ENCODE measurements around the gene GPC6.

GPC6 gene

DNA sequence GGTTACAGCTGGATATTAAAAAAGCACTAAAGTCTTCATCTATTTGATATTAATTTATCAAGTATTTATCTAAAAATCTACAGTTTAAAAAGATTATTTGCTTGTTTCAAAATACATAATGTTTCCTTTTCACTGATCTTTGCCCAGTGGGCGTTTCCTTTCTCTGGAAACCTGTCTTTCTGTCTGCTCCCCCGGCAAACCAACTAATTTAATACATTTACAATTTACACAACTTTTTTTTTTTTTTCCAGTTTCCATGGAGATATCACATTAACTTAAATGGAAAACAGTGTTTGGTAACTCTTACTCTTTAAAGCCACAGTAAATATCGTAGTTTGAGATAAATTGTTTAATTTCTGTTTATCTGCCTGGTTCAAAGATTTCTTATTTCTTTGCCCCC lies 5.3 kb downstream of the GPC6 start:
- DNase-seq: no peak

DNA sequence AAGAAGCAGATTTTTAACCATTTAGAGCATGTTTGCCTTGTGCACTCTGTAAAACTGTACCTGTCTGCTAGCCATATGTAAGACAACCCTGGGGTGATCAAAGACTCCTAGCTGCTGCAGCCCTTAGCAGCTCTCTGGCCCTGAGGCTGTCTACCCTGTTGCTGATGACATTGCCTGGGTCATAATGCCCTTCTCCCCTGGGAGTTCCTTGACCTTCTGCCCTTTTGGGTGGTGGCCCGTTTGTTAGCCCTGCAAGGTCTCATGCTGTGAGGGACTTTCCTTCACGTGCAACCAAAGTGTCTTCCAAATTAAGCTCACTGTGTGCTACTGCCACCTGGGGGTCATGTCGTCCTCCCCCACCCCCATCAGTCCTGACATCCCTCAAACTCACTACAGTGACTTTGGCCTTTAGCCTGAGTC lies 7.4 kb downstream of the GPC6 start:
- DNase-seq: no peak

DNA sequence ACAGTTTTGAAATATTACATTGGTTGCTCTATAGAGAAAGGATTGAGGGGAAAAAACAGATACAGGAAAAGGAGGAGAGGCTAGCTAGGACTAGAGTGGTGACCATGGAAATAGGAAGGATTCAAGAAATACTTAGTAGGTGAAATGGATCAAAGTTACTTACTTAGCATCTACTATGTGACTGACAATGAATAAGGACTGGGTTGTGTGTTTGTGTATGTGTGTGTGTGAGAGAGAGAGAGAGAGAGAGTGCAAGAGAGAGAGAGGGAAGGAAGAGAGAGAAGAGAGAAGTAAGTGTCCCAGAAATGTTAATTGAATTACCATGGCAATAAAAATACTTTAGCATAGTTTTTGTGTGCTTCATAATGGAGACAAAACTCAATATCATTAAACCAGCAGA lies 7.9 kb downstream of the GPC6 start:
- no peak for DNase-seq

DNA sequence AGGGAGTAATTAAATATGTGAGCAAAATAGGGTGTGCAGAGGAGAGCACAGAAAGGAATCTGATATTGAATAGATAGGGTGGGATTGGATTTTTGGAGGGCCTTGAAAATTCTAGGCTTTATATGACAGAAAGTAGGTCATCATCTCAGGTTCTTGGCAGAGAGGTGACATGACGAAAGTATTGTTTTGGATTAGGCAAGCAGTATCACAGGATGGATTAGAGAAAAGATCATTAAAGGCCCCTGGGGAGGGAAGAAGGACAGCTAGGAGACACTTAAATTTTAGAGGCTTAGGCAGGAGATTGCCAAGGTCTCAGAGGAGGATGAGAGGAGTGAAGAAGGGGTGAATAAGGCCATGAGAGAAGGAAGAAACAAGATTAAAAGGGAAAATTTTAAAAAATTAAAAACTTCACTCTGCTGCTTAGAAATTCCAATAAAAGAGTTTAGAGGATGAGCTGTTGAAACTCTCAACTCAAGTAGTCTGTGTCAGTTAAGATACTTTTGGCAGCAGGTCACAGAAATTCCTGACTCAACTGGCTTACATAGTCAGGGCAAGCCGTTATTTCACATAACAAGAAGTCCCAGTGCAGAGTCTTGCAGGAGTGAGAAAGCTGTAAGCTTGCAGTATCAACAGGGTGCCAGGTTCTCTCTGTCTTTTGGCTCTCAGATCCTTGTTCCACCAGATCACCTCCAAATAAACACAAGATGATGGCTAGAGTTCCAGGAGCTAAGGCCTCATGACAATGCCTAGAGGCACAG lies 8.8 kb downstream of the GPC6 start:
- DNase-seq: no peak

DNA sequence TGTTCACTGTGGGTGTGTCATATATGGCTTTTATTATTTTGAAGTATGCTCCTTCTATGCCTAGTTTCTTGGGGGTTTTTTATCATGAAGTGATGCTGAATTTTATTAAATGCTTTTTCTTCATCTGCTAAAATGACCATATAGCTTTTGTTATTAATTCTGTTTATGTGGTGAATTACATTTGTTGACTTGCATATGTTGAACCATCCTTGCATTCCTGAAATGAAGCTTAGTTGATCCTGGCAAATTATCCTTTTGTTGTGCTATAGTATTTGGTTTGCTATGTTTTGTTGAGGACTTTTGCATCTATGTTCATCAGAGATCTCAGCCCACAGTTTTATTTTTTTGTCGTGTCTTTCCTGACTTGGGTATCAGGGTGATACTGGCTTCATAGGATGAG lies 12.1 kb downstream of the GPC6 start:
- DNase-seq: no peak

DNA sequence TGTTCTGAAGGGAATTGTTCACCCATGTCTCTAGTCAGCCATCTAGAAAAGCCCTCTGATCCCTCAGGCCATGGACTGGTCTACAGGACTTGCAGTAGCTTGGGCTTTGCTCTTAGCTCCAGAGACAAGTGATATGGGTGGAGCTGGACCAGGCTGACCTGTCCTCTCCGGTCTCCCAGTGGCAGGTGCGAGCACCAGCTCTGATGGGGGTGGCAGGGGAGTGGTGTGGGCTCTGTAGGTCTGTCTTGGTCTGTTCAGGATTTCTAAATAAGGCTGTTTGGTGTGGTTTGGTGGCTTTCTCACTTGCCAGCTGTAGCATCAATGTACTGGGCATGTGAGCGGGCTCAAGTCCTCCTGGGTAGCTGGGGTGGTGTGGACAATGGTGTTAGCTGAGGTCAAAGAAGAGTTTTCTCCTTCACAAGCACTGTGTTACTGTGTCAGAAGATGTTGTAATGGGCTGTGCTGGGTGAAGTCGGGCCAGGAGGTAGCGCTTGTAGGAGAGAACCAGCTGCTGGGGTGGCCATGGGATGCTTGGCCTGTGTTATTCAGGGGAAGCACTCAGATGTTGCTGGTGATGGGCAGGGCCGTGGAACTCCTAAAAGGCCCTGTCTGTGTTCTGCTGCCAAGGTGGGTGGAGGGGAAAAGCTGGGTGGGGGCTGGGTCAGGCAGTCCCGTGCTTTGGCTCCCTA lies 16.9 kb downstream of the GPC6 start:
- DNase-seq: no peak

DNA sequence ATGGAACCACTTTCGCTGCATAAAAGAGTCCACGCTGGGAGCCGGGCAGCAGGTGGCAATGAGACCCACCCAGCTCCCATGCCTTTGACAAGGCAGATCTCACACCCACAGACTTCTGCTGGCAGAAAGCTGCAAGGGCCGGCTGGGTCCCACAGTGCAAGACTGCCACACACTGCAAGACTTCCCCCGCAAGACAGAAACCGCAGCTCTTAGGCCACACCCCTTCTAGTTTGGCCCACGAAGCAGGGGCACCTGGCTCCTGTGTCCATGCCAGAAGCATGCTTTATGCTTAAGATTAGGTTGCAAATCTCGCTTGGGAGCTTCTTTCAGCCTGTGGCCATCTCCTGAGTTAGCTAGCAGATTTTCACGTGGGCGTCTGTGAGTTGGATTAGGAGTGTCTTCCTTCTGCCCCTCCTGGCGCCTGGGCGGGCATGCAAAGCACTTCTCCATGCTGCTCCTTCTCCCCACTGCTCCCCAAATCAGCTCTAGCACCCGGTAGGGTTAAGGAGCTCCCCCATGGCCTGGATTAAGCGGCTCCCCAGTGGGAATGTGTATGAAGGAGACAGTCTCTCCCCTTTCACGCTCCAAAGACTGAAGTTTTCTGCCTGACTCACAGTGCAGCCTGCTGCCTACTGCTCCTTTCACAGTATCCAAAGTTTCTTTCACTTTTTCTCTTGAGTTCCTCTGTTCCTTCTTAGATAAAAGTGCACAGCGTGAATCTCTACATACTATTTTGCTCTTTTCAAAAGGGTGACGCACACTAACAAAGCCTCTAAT lies 17.7 kb downstream of the GPC6 start:
- DNase-seq: no peak

DNA sequence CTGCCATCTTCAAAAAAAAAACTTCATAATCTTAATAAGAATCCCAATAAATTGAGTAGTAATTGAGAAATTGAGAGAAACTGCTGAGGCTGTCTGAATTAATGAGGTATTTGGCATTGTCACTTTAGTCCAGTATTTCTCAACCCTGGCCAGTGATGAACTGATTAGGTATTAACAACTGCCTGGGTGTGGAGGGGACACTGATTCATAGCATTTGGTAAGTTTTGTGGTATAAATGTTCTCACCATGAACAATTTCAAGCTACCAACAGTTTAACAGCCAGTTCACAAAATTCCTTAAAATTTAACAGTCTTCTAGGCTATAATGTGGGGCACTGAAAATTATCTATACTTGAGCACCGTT lies 18.3 kb downstream of the GPC6 start:
- DNase-seq: no peak

DNA sequence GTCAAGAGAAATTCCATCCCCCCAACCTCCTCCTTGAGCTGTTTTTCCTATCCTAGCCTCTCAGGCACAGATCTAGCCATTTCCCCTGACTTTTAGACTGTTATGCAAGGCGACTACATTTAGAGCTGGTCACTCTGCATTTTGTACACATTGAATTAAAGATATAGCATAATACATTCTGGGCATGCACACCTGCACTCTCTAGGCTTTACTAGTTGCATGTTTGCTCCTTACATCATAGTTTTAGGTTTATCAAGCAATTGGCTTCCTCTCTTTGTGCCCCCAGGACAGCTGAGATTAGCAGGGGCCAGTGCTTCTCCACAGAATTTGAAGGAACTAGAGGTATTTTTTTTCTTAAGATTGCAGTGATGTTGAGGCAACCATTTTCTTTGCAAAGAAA lies 19.5 kb downstream of the GPC6 start:
- DNase-seq: no peak

DNA sequence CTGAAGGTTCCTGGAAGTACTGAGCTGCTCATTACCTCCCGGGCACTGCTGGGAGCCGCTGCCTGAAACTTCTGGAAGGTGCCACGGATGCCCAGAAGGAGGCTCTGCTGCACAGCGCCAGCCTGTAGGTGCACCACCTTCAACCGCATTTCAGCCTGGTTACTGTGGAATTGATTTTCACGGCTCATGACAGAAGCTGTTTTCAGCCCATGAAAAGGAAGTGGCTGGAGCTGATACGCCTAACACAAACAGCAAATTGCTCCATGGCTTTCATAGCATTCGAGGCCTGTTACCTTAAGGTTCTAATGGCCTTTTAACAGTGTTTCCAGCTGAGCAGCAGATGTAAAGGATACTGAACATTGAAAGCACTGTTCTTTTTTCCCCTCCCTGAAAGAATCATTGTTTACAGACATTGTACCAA lies 22.0 kb downstream of the GPC6 start:
- peak; percentile 25 for DNase-seq

DNA sequence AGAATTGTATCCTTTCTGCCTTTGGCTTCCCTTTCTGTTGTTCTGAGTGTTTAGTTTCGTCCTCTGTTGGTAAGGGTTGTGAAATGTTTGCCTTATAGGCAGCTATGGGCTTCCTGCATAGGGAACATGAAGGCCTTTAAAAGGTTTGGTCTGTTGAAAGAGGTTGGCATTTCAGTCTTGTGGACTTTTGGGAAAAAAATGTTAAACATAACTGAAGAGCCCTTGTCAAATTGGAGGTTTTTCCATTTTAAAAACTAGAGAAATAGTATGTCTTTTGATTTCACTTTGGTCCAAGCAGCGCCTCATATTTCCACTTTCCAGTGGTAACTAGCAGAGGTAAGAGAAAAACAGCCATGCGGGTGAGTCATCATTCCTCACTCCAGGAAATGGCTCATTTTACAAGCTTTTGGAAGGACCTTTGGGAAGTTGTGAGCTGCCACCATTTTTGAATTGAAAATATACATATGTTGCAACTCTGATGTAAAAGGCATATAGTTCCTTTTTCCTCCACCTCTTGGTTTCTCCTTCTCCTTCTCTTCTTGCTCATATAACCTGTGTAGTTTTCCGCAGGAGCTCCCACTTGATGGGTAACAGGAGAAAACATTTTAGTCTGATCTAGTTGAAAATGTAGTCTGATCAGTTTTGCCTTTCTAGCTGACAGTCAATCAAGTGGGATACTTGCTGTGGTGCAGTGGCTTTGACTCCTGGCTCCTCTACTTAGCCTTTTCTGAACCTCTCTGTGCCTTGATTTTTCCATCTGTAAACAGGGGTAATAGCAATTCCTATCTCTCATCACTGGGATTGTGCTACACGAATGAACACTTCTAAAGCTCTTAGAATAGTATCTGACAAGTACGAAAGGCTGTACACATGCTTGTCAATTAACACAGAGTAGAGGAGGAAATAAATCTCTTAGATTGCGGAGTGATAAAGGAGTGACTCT lies 23.0 kb downstream of the GPC6 start:
- no peak for DNase-seq

DNA sequence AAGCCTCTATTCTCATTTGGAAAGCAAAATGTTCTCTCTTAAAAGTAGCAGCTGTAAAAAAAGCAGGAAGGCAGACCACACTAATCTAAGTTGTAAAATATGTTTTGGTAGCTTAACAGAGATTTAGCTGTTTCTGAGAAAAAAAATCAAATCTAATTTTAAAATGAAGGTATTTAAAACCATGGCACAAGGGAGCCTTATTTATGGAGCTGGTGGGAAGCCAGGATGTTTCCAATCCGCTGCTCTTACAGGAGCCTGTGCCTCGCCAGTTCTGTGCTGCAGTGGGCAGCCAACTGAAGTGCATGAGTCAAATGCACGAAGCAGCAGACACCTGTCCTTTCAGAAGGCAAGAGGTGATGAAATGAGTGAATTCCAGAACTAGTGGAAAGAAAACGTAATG lies 28.2 kb downstream of the GPC6 start:
- no peak for DNase-seq

DNA sequence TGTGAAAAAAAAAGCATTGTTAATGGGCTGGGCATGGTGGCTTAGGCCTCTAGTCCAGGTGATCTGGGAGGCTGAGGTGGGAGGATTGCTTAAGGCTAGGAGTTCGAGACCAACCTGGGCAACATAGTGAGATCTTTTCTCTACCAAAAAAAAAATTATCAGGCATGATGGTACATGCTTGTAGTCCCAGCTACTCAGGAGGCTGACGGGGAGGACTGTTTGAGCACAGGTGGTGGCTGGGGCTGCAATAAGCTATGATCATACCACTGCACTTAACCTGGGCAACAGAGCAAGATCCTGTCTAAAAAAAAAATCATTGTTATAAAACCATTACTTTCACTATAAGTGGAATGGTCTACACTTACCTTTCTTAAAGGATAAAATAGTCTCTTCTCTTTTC lies 30.4 kb downstream of the GPC6 start:
- DNase-seq: no peak

DNA sequence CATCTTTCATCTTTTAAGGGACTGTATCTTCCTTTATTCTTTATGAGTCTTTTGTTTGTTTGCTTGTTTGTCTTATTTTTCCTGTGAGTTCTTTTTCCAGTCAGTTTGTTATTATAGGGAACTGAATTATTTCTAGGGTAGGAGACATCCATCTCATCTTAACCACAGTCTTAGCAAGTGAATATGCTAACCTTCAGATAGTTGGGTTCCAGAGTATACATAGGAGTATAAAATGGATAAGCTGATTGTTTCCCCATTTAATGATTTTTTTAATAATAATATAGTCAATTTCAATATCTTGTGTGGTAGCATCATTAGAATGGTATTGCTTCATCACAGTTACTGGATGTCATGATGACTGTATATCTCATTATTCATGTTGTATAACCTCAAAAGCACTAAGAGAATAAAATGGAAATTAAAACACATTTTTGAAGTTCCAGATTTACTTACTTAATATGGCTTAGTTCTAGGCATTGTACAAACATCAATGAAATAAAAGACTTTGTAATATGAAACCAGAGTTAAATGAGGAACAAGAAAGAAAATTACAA lies 33.0 kb downstream of the GPC6 start:
- DNase-seq: no peak

DNA sequence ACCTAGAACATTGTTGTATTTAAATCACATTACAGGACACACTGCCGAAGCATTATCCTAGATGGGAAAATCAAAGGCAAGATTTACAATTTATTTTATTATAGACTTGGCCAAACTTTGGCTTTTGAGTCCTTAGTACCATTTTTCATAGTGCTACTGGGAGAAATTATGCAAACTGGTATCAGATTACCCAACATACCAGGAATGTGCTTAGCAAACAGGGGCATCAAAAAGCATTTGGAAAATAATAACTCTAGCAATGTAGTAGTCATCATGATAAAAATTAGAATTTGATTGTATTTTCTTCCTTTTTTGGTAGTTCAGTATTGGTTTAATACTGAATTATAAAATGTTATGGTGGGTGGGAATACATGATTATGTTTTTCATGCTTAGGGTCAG lies 34.0 kb downstream of the GPC6 start:
- no peak for DNase-seq

DNA sequence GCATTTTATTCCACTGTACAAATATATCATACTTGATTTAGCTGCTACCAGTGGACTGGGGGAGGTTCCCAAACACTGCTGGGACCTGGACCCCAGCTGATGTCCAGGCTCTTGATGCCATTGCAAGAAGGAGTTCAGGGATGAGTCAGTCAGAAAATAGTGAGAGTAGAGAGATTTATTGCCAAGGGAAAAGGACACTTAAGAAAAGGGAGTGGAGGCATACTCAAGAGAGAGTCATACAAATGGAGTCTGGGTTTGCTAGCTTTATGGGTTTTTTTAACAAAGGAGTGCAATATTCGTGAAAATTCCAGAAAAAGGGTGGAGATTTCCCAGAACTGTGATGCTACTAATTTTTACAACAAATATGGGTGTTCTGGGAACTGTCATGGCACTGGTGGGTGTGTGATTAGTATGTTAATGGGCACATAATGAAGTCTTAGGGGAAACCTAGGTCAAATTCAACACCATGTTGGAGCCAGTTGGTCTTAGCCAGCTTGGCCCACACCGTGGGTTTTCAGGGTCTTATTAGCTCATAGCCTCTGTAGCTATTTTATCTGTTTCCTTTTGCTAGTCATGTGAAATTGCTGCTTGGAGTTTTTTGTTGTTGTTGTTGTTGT lies 36.2 kb downstream of the GPC6 start:
- DNase-seq: no peak

DNA sequence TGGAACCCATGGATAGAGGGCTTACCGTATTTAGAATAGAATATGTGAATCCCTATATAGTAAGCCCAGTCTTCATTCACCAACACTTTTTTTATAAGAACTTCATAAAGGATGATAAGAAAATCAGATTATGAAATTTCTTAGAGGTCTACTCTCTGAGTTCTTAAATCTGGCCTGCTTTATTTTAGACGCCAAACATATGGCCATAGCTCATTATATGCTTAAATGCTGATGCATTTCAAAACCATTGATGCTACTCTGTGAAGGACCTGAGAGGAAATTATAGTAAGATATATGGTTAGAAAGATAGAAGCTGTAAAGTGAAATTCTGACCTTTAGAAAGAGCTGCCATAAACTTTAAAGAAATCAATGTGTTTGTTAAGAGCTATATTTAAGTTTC lies 38.3 kb downstream of the GPC6 start:
- no peak for DNase-seq

DNA sequence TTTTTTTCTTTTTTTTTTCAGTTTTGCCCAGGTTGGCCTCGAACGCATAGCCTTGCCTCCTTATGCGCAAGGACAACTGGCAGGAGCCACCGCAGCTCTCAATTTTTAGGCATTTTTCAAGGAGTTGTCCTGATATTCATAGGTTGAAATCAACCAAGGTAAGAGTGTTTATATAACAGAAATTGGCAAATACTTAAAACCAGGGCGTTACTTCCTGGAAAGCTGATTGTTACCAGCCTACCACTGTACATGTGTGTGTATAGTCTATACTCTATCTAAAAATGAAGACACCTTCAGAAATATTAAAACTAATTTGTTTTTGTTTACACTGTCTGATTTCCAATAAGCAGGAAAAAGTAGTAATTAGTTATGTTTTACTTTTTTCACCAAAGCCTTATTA lies 39.2 kb downstream of the GPC6 start:
- DNase-seq: no peak

DNA sequence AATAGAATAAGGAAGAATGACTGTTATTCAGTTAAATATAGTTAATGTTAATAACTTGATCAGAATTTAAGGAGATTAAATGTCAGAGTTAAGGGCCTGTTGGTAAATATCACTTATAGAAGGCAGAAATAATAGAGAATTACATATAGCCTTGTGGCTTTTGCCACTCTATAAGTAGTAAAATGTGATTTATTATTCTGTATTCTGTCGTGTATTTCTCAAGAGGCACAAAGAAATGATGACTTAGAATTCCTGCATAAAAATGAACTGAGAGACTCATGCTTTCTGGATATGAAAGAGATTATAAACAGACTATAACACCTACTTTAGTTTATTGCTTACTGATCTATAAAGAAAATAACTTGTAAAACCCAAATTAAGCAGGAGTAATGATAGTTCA lies 40.1 kb downstream of the GPC6 start:
- DNase-seq: no peak

DNA sequence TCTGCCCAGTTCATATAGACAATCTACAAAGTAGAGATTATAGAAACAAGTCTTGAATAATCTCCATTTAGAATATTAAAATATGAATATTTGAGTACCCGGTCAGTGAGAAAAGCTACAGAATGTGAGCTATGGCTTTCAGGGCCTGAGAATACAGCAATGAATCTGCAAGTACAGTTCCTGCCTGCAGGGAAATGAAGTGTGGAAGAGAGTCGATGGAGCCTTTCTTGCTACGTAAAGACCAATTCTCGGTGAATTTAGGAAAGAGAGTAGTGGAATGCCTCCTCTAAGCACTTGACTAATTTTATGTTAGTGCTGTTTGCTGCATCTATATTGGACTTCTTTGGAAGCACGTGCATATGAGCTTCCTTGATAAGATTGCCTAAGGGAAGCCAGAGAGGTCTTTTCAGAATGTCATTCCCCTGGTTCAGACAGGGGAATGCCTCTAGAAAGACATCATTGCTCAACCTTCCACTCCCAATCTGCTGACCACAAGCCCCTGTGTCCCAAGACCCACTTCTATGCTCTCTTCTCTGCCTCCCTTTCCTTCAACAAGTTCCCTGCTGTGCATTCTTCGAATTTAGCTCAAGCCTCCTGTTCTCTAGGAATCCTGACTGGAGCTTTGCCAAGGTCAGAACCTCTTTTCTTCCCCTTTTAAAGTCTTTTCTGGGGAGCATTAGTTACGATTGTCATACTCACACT lies 41.9 kb downstream of the GPC6 start:
- DNase-seq: no peak

Data from NCI-H1048 (cell line).